Neuronal stem cell (in vitro differentiated cells): ENCODE measurements around the gene TADA1.

Experiments used
- DNase-seq: peaks from one replicate; pipeline ENCODE4 v3.0.0-alpha.2; 2013; ENCODE audit warnings: low spot score
- H2AFZ ChIP-seq: one replicate; pipeline ENCODE4 v1.6.1; 2013; ENCODE audit warnings: mild to moderate bottlenecking, low read length, inconsistent platforms
- H2AK5ac ChIP-seq: 2 replicates; pipeline ENCODE4 v1.6.1; 2013; ENCODE audit warnings: low read depth, mild to moderate bottlenecking, inconsistent platforms, low read length, moderate library complexity, mixed read lengths
- H2BK120ac ChIP-seq: 2 replicates; pipeline ENCODE4 v1.6.1; 2013; ENCODE audit warnings: low read depth, mild to moderate bottlenecking, inconsistent platforms, low read length, moderate library complexity, mixed read lengths
- H2BK12ac ChIP-seq: one replicate; pipeline ENCODE4 v1.6.1; 2013; ENCODE audit warnings: low read length, inconsistent platforms
- H2BK15ac ChIP-seq: 2 replicates; pipeline ENCODE4 v1.6.1; 2013; ENCODE audit warnings: mild to moderate bottlenecking, low read length, inconsistent platforms, mixed read lengths
- H2BK5ac ChIP-seq: one replicate; pipeline ENCODE4 v1.6.1; 2013; ENCODE audit warnings: inconsistent platforms, mild to moderate bottlenecking, low read length, moderate library complexity
- H3K14ac ChIP-seq: one replicate; pipeline ENCODE4 v1.6.1; 2013; ENCODE audit warnings: low read length, inconsistent platforms
- H3K18ac ChIP-seq: 2 replicates; pipeline ENCODE4 v1.6.1; 2013; ENCODE audit warnings: low read length, inconsistent platforms
- H3K23ac ChIP-seq: 2 replicates; pipeline ENCODE4 v1.6.1; 2013; ENCODE audit warnings: low read depth, mild to moderate bottlenecking, mixed read lengths, low read length, inconsistent platforms; ENCODE audit not compliant: poor library complexity
- H3K27ac ChIP-seq: replicated peaks from 3 replicates; pipeline ENCODE4 v1.5.1; 2013; ENCODE audit warnings: low read length, inconsistent platforms
- H3K27me3 ChIP-seq, 3 experiments: 2 replicates each; pipeline ENCODE4 v1.6.1; 2013; ENCODE audit warnings: low read length in 3 of 3, mild to moderate bottlenecking in 2 of 3, inconsistent platforms in 1 of 3, low read depth in 1 of 3, mixed read lengths in 1 of 3, moderate library complexity in 1 of 3; ENCODE audit not compliant: control insufficient read depth in 3 of 3, insufficient read depth in 3 of 3
- H3K36me3 ChIP-seq, 2 donors: replicated peaks in 1 of 2; 2 replicates each; pipeline ENCODE4 v1.6.1; 2013; ENCODE audit warnings: low read length in 2 of 2; ENCODE audit not compliant: control insufficient read depth in 2 of 2, insufficient read depth in 2 of 2
- H3K4ac ChIP-seq: 2 replicates; pipeline ENCODE4 v1.6.1; 2013; ENCODE audit warnings: inconsistent platforms, mild to moderate bottlenecking, low read length, moderate library complexity
- H3K4me1 ChIP-seq, 2 donors: 1 replicate in 1 of 2; 2 replicates in 1 of 2; pipeline ENCODE4 v1.6.1; 2013; ENCODE audit warnings: low read length in 2 of 2, low read depth in 1 of 2; ENCODE audit not compliant: control insufficient read depth in 2 of 2, insufficient read depth in 1 of 2
- H3K4me2 ChIP-seq: one replicate; pipeline ENCODE4 v1.6.1; 2013; ENCODE audit warnings: mild to moderate bottlenecking, low read length, inconsistent platforms; ENCODE audit not compliant: insufficient read depth, poor library complexity, severe bottlenecking
- H3K4me3 ChIP-seq, 2 donors: 2 replicates each; pipeline ENCODE4 v1.5.1; 2013; ENCODE audit warnings: low read length in 2 of 2, mild to moderate bottlenecking in 2 of 2, inconsistent platforms in 1 of 2, moderate library complexity in 1 of 2
- H3K79me1 ChIP-seq: one replicate; pipeline ENCODE4 v1.6.1; 2013; ENCODE audit warnings: low read depth, mild to moderate bottlenecking, inconsistent platforms, low read length, moderate library complexity
- H3K9ac ChIP-seq: one replicate; pipeline ENCODE4 v1.6.1; 2013; ENCODE audit warnings: mild to moderate bottlenecking, low read depth, low read length, inconsistent platforms; ENCODE audit not compliant: poor library complexity
- H3K9me3 ChIP-seq, 2 donors: replicated peaks in 1 of 2; 2 replicates each; pipeline versions ENCODE3 to v1.6.1; 2013; ENCODE audit warnings: low read length in 2 of 2, mild to moderate bottlenecking in 2 of 2, inconsistent platforms in 1 of 2, low read depth in 1 of 2, mixed read lengths in 1 of 2, moderate library complexity in 1 of 2; ENCODE audit not compliant: control insufficient read depth in 2 of 2, insufficient read depth in 1 of 2
- H4K8ac ChIP-seq: one replicate; pipeline ENCODE4 v1.6.1; 2013; ENCODE audit warnings: low read depth, mild to moderate bottlenecking, inconsistent platforms, low read length, moderate library complexity
- H4K91ac ChIP-seq: one replicate; pipeline ENCODE4 v1.6.1; 2013; ENCODE audit warnings: low read length, low read depth, mild to moderate bottlenecking, inconsistent platforms; ENCODE audit not compliant: poor library complexity
- WGBS, 2 donors: extraction: QIAGEN DNeasy Blood & Tissue Kit; methylation state at CpG; one replicate each; pipeline ENCODE4 v1.1.7; 2013; ENCODE audit warnings: missing lambda C conversion rate in 2 of 2, mixed read lengths in 1 of 2; ENCODE audit not compliant: insufficient read length in 2 of 2, insufficient replicate concordance in 1 of 2; ENCODE audit errors: extremely low coverage in 2 of 2; 5-methylcytosine and 5-hydroxymethylcytosine counted together

The TADA1 gene

GRCh38 chr1:166858726-166859419 is 17.2 kb downstream of the TADA1 start:
- peak overlapping the region; percentile 5 for H3K27ac ChIP-seq
- H2AK5ac ChIP-seq, result no peak overlapping the region
- WGBS, 2 donors, result no CpG with 5 or more reads among the region's 7 CpGs

GRCh38 chr1:166857995-166858394 is 18.1 kb downstream of the TADA1 start:
- no CpG with 5 or more reads among the region's 3 CpGs for WGBS, 2 donors
- no peak overlapping the region for H2BK120ac ChIP-seq
- no peaks in the 10 kb centered on the region for H3K27me3 ChIP-seq
- H2AK5ac ChIP-seq, result no peak overlapping the region
- no peak overlapping the region for H2AFZ ChIP-seq
- no peak overlapping the region for H3K4ac ChIP-seq
- H3K14ac ChIP-seq, result no peak overlapping the region
- no peak overlapping the region for H2BK12ac ChIP-seq
- peaks cover 0 to 9% of the 10 kb centered on the region in 2 donors for H3K4me1 ChIP-seq
- H3K4me3 ChIP-seq, result no peak overlapping the region
- no peak overlapping the region for H3K27ac ChIP-seq
- no peak overlapping the region for H3K9ac ChIP-seq
- peaks cover 2% of the 10 kb centered on the region for H3K79me1 ChIP-seq
- no peak overlapping the region for H3K18ac ChIP-seq
- no peak for DNase-seq
- no peak overlapping the region for H4K91ac ChIP-seq
- no peak overlapping the region for H3K4me2 ChIP-seq
- no peak overlapping the region for H4K8ac ChIP-seq
- H3K9me3 ChIP-seq, result no peaks in the 10 kb centered on the region
- no peak overlapping the region for H2BK5ac ChIP-seq
- no peak overlapping the region for H2BK15ac ChIP-seq
- H3K23ac ChIP-seq, result no peak overlapping the region
- peaks cover 25 to 100% of the 10 kb centered on the region in 2 donors for H3K36me3 ChIP-seq

More at GRCh38 chr1:166858726-166859419, 17.2 kb downstream of the TADA1 start:
- no peak overlapping the region for H3K18ac ChIP-seq
- H3K23ac ChIP-seq, result no peak overlapping the region
- peaks cover 2% of the 10 kb centered on the region for H3K79me1 ChIP-seq
- peaks cover 20 to 100% of the 10 kb centered on the region in 2 donors for H3K36me3 ChIP-seq
- H2AFZ ChIP-seq, result no peak overlapping the region
- peaks cover 0 to 9% of the 10 kb centered on the region in 2 donors for H3K4me1 ChIP-seq
- H4K8ac ChIP-seq, result no peak overlapping the region
- no peak overlapping the region for H2BK12ac ChIP-seq
- H3K4me3 ChIP-seq, result no peak overlapping the region
- no peak overlapping the region for H2BK15ac ChIP-seq
- no peak overlapping the region for H4K91ac ChIP-seq
- H3K4ac ChIP-seq, result no peak overlapping the region
- H3K4me2 ChIP-seq, result no peak overlapping the region
- no peaks in the 10 kb centered on the region for H3K9me3 ChIP-seq
- H3K9ac ChIP-seq, result no peak overlapping the region
- H2BK5ac ChIP-seq, result no peak overlapping the region
- H3K14ac ChIP-seq, result no peak overlapping the region
- DNase-seq, result no peak
- no peak overlapping the region for H2BK120ac ChIP-seq
- no peaks in the 10 kb centered on the region for H3K27me3 ChIP-seq

GRCh38 chr1:166855558-166855957 is 20.5 kb downstream of the TADA1 start:
- H3K4ac ChIP-seq, result no peak overlapping the region
- no CpG with 5 or more reads among the region's 3 CpGs for WGBS, 2 donors
- H2BK120ac ChIP-seq, result no peak overlapping the region
- no peaks in the 10 kb centered on the region for H3K27me3 ChIP-seq
- H3K14ac ChIP-seq, result no peak overlapping the region
- no peak overlapping the region for H2AFZ ChIP-seq
- no peak overlapping the region for H4K91ac ChIP-seq
- H3K27ac ChIP-seq, result no peak overlapping the region
- H3K79me1 ChIP-seq, result peaks cover 2% of the 10 kb centered on the region
- no peak overlapping the region for H2BK5ac ChIP-seq
- H3K4me1 ChIP-seq, result peaks cover 0 to 10% of the 10 kb centered on the region in 2 donors
- no peak overlapping the region for H3K4me2 ChIP-seq
- peaks cover 29 to 100% of the 10 kb centered on the region in 2 donors for H3K36me3 ChIP-seq
- H3K18ac ChIP-seq, result no peak overlapping the region
- no peak overlapping the region for H3K23ac ChIP-seq
- no peak overlapping the region for H2BK15ac ChIP-seq
- no peak overlapping the region for H3K9ac ChIP-seq
- no peak overlapping the region for H4K8ac ChIP-seq
- no peak for DNase-seq
- no peak overlapping the region for H3K4me3 ChIP-seq
- H2AK5ac ChIP-seq, result no peak overlapping the region
- no peak overlapping the region for H2BK12ac ChIP-seq
- H3K9me3 ChIP-seq, result no peaks in the 10 kb centered on the region

DNA sequence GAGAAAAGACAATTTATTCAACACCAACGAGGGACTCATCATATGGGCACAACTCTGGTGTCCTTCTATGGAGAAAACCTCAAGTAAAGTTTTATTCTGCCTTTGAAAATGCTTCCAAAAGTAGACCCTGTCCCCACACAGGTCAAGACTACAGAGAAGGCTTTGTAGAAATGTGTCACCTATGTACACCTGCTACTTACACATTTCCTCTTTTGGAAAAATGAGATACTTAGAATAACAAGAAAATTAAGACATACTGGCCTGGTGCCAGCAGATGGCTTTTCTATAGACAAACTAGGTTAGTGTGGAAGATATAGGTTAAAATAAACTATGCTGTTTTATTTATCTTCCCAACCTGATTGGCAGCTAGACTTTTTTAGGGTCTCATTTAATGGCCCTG is 23.1 kb downstream of the TADA1 start:
- H4K8ac ChIP-seq, result no peak overlapping the region
- H3K18ac ChIP-seq, result no peak overlapping the region
- no peak overlapping the region for H3K27ac ChIP-seq
- no peak overlapping the region for H3K9ac ChIP-seq
- H2AK5ac ChIP-seq, result no peak overlapping the region
- no peak overlapping the region for H3K14ac ChIP-seq
- H2BK5ac ChIP-seq, result no peak overlapping the region
- no peak overlapping the region for H2BK12ac ChIP-seq
- H3K4ac ChIP-seq, result no peak overlapping the region
- no peak overlapping the region for H2BK120ac ChIP-seq
- no peaks in the 10 kb centered on the region for H3K79me1 ChIP-seq
- no CpG with 5 or more reads among the region's 1 CpG for WGBS, 2 donors
- H3K27me3 ChIP-seq, result no peaks in the 10 kb centered on the region
- no peak overlapping the region for H2BK15ac ChIP-seq
- no peak overlapping the region for H3K4me3 ChIP-seq
- H4K91ac ChIP-seq, result no peak overlapping the region
- H3K4me2 ChIP-seq, result no peak overlapping the region
- H3K23ac ChIP-seq, result no peak overlapping the region
- H3K9me3 ChIP-seq, result no peaks in the 10 kb centered on the region
- H3K4me1 ChIP-seq, result peaks cover 0 to 5% of the 10 kb centered on the region in 2 donors
- peaks cover 44 to 100% of the 10 kb centered on the region in 2 donors for H3K36me3 ChIP-seq
- DNase-seq, result no peak
- H2AFZ ChIP-seq, result no peak overlapping the region
